NCI-H1105 treated with DMSO at 0.1 percent for 48 hours (cell line): Measurements from ENCODE around the gene SUPT20H.
"Not testable (repeated sequence)": the region's sequence is repeated elsewhere in the genome, so short reads cannot be mapped to it uniquely, and the experiment has no call there.

ENCODE experiments used
- DNase-seq: peaks from one replicate; lab custom pipeline; 2025; lab: John Stamatoyannopoulos, UW

SUPT20H gene

GRCh38 chr13:37069597-37070103 is 10.2 kb upstream of the SUPT20H start:
- DNase-seq: no peak

- no peak for DNase-seq
Observed at GRCh38 chr13:37068962-37069361, 9.5 kb upstream of the SUPT20H start.

GRCh38 chr13:37067874-37068273 is 8.4 kb upstream of the SUPT20H start:
- no peak for DNase-seq

- DNase-seq: no peak
Observed at GRCh38 chr13:37065890-37066526, 6.5 kb upstream of the SUPT20H start.

- no peak for DNase-seq
Observed at GRCh38 chr13:37059848-37060192, 332 bp upstream of the SUPT20H start.

GRCh38 chr13:37056228-37056627 is 3.3 kb downstream of the SUPT20H start:
- not testable (repeated sequence) for DNase-seq

GRCh38 chr13:37053111-37053510 is 6.4 kb downstream of the SUPT20H start:
- not testable (repeated sequence) for DNase-seq

- no peak for DNase-seq
Observed at GRCh38 chr13:37049810-37050209, 9.7 kb downstream of the SUPT20H start.

- DNase-seq: no peak
Observed at GRCh38 chr13:37047846-37048245, 11.6 kb downstream of the SUPT20H start.

- DNase-seq: no peak
Observed at GRCh38 chr13:37047032-37047431, 12.5 kb downstream of the SUPT20H start.

- DNase-seq: no peak
Observed at GRCh38 chr13:37046062-37046461, 13.4 kb downstream of the SUPT20H start.

GRCh38 chr13:37040789-37041188 is 18.7 kb downstream of the SUPT20H start:
- DNase-seq: no peak

- no peak for DNase-seq
Observed at GRCh38 chr13:37039896-37040295, 19.6 kb downstream of the SUPT20H start.

GRCh38 chr13:37037241-37037640 is 22.2 kb downstream of the SUPT20H start:
- DNase-seq: no peak

- no peak for DNase-seq
Observed at GRCh38 chr13:37029617-37030016, 29.9 kb downstream of the SUPT20H start.

GRCh38 chr13:37027639-37028038 is 31.8 kb downstream of the SUPT20H start:
- no peak for DNase-seq

GRCh38 chr13:37026771-37027170 is 32.7 kb downstream of the SUPT20H start:
- no peak for DNase-seq

GRCh38 chr13:37023871-37024270 is 35.6 kb downstream of the SUPT20H start:
- DNase-seq: no peak

GRCh38 chr13:37014609-37015008 is 44.9 kb downstream of the SUPT20H start:
- DNase-seq: no peak

GRCh38 chr13:37011788-37012187 is 47.7 kb downstream of the SUPT20H start:
- DNase-seq: no peak

- DNase-seq: no peak
Observed at GRCh38 chr13:37011002-37011401, 48.5 kb downstream of the SUPT20H start.

GRCh38 chr13:37010424-37010823 is 49.1 kb downstream of the SUPT20H start:
- no peak for DNase-seq

GRCh38 chr13:37009692-37010091 is 49.8 kb downstream of the SUPT20H start:
- DNase-seq: no peak

- DNase-seq: no peak
Observed at GRCh38 chr13:37001921-37002250, 57.6 kb downstream of the SUPT20H start.
